Urinary bladder (tissue), 4 donors: ENCODE measurements around the gene ZFP64. TPM values are rescaled to one million over a fixed set of nuclear protein-coding genes. Genes with fewer than 3 reads are reported as not detected.
"Not testable (repeated sequence)": the region's sequence is repeated elsewhere in the genome, so short reads cannot be mapped to it uniquely, and the experiment has no call there.

Experiments
- DNase-seq: peaks from one replicate; pipeline ENCODE4 v3.0.0-alpha.2; 2015; ENCODE audit errors: extremely low spot score
- H3K27ac ChIP-seq: one replicate; pipeline ENCODE4 v1.5.1; 2013; ENCODE audit warnings: low read depth, mild to moderate bottlenecking, moderate library complexity
- H3K36me3 ChIP-seq: one replicate; pipeline ENCODE4 v1.6.1; 2013; ENCODE audit warnings: mild to moderate bottlenecking, moderate library complexity; ENCODE audit not compliant: insufficient read depth
- H3K4me1 ChIP-seq: one replicate; pipeline ENCODE4 v1.6.1; 2013; ENCODE audit warnings: mild to moderate bottlenecking, moderate library complexity; ENCODE audit not compliant: insufficient read depth
- H3K4me3 ChIP-seq: one replicate; pipeline ENCODE4 v1.5.1; 2013; ENCODE audit warnings: low read depth, low read length
- WGBS: extraction: QIAGEN DNeasy Blood & Tissue Kit; methylation state at CpG from one replicate; pipeline ENCODE4 v1.1.7; 2013; 5-methylcytosine and 5-hydroxymethylcytosine counted together
- polyA plus RNA-seq: library from polyadenylated mRNA; stranded (reverse); fragments of 200-250 nt; gene quantifications from one replicate; pipeline ENCODE4 v1.2.3, GENCODE V29; 2013
- total RNA-seq: library from RNA; depleted of rRNA; stranded (reverse); fragments of >200 nt; gene quantifications from one replicate; pipeline ENCODE4 v1.2.3, GENCODE V29; 2014
- donor health status: healthy with polysubstance abuse.
- donor health status: healthy.

The ZFP64 gene
- total and polyA plus RNA-seq, 2 donors = 10.1 to 18.1 TPM

GRCh38 chr20:52217689-52218395 is 26.3 kb upstream of the ZFP64 start:
- Histone ChIP-seq H3K36me3 (no peaks in the 10 kb centered on the region), H3K27ac (no peak overlapping the region), H3K4me1 (no peaks in the 10 kb centered on the region), H3K4me3 (no peak overlapping the region)
- no peak for DNase-seq
- WGBS = 77% methylated on average over 2 of the region's 2 CpGs

GRCh38 chr20:52213995-52214394 is 22.4 kb upstream of the ZFP64 start:
- WGBS = 69% methylated on average over 4 of the region's 4 CpGs
- DNase-seq = no peak
- no peak overlapping the region for H3K4me3 ChIP-seq
- no peak overlapping the region for H3K27ac ChIP-seq
- no peaks in the 10 kb centered on the region for H3K4me1 ChIP-seq
- no peaks in the 10 kb centered on the region for H3K36me3 ChIP-seq

- H3K36me3 ChIP-seq = no peaks in the 10 kb centered on the region
- DNase-seq = no peak
- no peak overlapping the region for H3K4me3 ChIP-seq
- 78% methylated on average over 2 of the region's 2 CpGs for WGBS
- H3K27ac ChIP-seq = no peak overlapping the region
- no peaks in the 10 kb centered on the region for H3K4me1 ChIP-seq
Observed at GRCh38 chr20:52212943-52213342, 21.4 kb upstream of the ZFP64 start.

- WGBS = 94% methylated on average over 39 of the region's 39 CpGs
- H3K4me3 ChIP-seq = no peak overlapping the region
- DNase-seq = no peak
- H3K4me1 ChIP-seq = no peaks in the 10 kb centered on the region
- H3K27ac ChIP-seq = no peak overlapping the region
- no peaks in the 10 kb centered on the region for H3K36me3 ChIP-seq
Observed at GRCh38 chr20:52210037-52210990, 18.7 kb upstream of the ZFP64 start.

GRCh38 chr20:52209154-52209571 is 17.6 kb upstream of the ZFP64 start:
- Histone ChIP-seq H3K4me1 (no peaks in the 10 kb centered on the region), H3K36me3 (no peaks in the 10 kb centered on the region), H3K4me3 (no peak overlapping the region), H3K27ac (no peak overlapping the region)
- WGBS = 45% methylated on average over 4 of the region's 4 CpGs
- no peak for DNase-seq

DNA sequence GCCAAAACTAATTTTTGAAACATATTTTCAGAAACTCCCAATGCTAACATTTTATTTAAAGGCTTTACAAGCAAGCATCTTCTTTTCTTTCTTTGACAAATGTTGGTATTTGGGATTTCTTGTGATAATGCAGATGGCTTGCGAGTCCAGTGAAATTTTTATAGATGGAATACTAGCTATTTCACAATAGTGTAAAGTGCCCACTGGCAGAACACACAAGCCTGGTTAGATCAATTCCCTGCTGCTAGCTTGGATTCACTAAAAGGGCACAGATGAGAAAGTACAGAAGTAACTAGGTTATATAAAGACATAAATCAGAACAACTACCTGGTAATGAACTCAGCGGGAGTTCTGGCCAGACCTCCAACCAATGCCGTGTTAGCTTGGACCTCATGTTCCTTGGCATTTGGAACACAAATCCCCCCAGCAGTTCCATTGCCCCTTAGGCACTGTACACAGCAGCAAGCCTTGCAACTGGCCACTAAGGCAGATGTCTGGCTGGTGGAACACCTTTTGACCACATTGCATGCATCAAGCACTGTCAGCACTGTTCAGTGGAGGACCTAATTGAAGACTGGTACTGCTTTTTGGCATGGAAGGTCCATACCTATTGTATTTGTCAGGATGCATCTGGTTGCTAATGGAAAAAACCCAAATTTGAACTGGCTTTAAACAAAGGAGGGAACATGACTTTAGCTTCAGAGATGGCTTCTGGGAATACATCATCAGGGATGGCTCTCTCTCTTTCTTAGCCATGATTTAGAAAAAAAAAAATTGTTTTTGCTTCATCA is 15.6 kb upstream of the ZFP64 start:
- DNase-seq = no peak
- Histone ChIP-seq H3K4me1 (no peaks in the 10 kb centered on the region), H3K27ac (no peak overlapping the region), H3K36me3 (no peaks in the 10 kb centered on the region), H3K4me3 (no peak overlapping the region)
- WGBS = 89% methylated on average over 3 of the region's 3 CpGs

DNA sequence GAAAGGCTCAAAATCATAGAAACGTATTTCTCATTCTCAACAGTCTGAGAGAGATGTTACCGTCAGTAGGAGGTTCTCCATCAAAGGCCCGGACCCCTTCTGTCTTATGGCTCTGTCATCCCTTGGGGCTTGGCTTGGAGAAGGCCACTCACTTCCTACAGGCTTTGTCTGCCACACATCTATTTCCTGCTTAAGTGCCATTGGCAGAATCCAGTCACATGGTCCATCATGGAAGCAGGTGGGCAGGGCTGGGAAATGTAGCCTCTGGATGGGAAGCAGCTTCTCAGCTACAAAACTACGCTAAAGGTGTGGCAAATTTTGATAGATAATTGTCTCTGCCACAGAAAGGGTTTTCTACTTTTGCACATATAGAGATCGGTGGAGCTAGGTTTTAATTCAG is 12.6 kb upstream of the ZFP64 start:
- 96% methylated on average over 5 of the region's 5 CpGs for WGBS
- H3K36me3 ChIP-seq = no peaks in the 10 kb centered on the region
- no peak for DNase-seq
- H3K27ac ChIP-seq = no peak overlapping the region
- H3K4me3 ChIP-seq = no peak overlapping the region
- no peaks in the 10 kb centered on the region for H3K4me1 ChIP-seq

- H3K4me3 ChIP-seq = no peak overlapping the region
- no peak for DNase-seq
- H3K27ac ChIP-seq = no peak overlapping the region
- no peaks in the 10 kb centered on the region for H3K36me3 ChIP-seq
- 96% methylated on average over 2 of the region's 2 CpGs for WGBS
- no peaks in the 10 kb centered on the region for H3K4me1 ChIP-seq
Observed at GRCh38 chr20:52201395-52201794, 9.8 kb upstream of the ZFP64 start.

DNA sequence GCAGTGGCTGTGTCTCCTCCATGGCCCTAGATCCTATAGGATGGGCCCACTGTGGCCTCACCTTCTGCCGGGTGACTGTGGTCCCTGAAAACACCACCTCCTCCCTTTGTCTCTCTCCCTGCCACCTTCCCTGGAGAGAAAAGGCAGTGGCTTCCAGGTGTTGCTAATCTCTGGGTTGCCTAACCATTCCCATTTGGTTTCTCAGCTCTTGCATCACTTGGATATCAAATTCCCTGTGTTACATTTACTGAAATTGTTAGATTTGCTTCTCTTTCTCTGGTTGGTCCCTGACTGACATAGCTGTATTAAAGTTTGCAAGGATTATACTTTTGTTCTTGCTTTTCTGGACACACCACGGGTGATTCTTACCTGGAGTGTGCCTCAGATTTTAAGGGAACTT is 9.3 kb upstream of the ZFP64 start:
- Histone ChIP-seq H3K36me3 (no peaks in the 10 kb centered on the region), H3K4me3 (no peak overlapping the region), H3K27ac (no peak overlapping the region), H3K4me1 (no peaks in the 10 kb centered on the region)
- 86% methylated on average over 2 of the region's 2 CpGs for WGBS
- DNase-seq = no peak

DNA sequence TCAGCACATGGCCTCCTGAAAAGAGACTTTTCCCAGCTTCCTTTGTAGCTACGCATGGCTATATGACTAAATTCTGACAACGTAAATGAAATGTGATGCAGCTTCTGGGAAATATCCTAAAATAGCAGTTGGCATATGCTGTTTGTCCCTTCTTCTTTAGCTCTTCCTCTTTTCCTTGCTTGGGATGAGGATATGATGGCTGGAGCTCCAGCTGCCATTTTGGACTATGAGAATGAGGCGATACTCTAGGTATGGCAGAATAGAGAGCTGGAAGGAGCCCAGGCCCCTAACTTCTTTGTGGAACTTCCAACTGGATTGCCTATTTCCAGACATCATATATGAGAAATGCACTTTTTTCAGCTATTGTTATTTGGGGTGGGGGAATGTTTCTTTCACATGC is 5.3 kb upstream of the ZFP64 start:
- Histone ChIP-seq H3K4me1 (no peaks in the 10 kb centered on the region), H3K27ac (no peak overlapping the region), H3K36me3 (no peaks in the 10 kb centered on the region), H3K4me3 (no peak overlapping the region)
- DNase-seq = no peak
- 94% methylated on average over 3 of the region's 3 CpGs for whole genome bisulfite sequencing

DNA sequence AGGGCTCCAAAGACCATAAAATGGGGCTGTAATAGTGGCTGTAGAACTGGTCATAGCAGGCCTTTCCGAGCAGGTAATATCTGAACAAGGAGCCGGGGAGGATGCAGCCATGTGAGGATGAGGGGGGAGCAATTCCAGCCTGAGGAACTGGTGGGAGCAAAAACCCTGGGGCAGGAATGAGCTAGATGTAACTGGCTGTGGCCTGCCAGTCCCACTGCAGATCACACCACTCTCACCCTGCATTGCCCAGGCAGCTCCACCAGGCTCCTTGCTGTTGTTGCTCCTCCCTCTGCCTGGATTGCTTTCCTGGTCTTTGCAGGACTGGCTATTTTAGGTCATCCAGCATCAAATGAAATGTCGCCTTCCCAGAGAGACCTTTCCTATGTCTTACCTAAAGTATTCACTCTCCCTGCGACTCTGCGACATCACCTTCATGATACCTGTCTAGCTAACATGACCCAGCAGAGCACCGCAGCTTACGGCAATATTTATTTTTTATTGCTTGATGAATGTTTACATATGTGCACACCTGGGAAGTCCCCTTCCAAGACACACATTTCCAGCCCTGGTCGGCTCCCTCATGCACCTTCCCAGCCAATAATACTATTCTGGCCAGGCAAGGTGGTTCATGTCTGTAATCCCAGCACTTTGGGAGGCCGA is 2.4 kb upstream of the ZFP64 start:
- Histone ChIP-seq H3K27ac (no peak overlapping the region), H3K4me1 (no peaks in the 10 kb centered on the region), H3K4me3 (no peak overlapping the region), H3K36me3 (no peaks in the 10 kb centered on the region)
- WGBS = 87% methylated on average over 9 of the region's 9 CpGs
- no peak for DNase-seq

DNA sequence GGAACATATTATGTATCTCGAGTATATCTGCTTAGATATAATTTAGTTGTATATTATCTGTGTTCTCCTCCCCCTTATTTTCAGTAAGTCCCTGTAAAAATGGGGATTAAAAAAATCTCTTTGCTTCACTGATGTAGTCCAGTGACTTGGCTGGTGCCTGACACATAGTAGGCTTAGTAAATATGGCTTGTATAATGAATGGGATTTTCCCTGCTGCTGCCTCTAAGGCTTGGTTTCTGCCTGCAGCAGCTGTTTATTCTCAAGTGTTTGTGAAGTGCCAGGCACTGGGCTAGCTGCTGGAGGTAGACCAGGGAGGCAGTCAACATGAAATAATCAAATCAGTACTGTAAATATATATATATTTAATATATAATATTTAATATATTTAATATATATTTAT is 1.6 kb upstream of the ZFP64 start:
- H3K36me3 ChIP-seq = no peaks in the 10 kb centered on the region
- no peak overlapping the region for H3K27ac ChIP-seq
- H3K4me1 ChIP-seq = no peaks in the 10 kb centered on the region
- H3K4me3 ChIP-seq = no peak overlapping the region
- no peak for DNase-seq
- WGBS = 62% methylated on average over 1 of the region's 1 CpG

DNA sequence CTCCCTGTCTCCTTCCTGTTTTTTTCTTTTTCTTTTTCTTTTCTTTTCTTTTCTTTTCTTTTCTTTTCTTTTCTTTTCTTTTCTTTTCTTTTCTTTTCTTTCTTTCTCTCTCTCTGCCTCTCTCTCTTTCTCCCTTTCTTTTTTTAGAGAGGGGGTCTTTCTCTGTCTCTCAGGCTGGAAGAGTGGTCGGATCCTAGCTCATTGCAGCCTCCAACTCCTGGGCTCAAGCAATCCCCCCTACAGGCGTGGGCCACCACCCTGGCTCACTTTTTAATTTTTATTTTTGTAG is 1.1 kb upstream of the ZFP64 start:
- not testable (repeated sequence) for H3K27ac ChIP-seq, DNase-seq, H3K4me3 ChIP-seq, H3K4me1 ChIP-seq, H3K36me3 ChIP-seq
- WGBS = 96% methylated on average over 2 of the region's 2 CpGs
